AG04449 (cell line): ENCODE measurements around the gene UBTD1.

ENCODE experiments used
- CTCF ChIA-PET: fragments of 350-600 bp; formaldehyde crosslinking; extraction: SDS; loops from one replicate; lab custom pipeline; 2021; ENCODE audit warnings: antibody characterized with exemption; lab: Yijun Ruan, JAX
- POLR2A ChIA-PET: fragments of 400-600, 350-600 bp; formaldehyde crosslinking; extraction: SDS; loops from one replicate; lab custom pipeline; 2020; ENCODE audit warnings: antibody characterized with exemption, inconsistent platforms; lab: Yijun Ruan, JAX
- DNase-seq: peaks from one replicate; pipeline ENCODE4 v3.0.0-alpha.2; 2010; ENCODE audit warnings: low read depth, low spot score
- H3K4me3 ChIP-seq: 2 replicates; pipeline ENCODE4 v1.5.1; 2011; ENCODE audit warnings: low read depth, mild to moderate bottlenecking, control low read depth, low read length
- TF ChIP-seq, protein P1 (sequence below): IDR thresholded peaks from one replicate; pipeline ENCODE4 v1.5.1; 2011; ENCODE audit warnings: mild to moderate bottlenecking, moderate library complexity, low read length, control low read depth, inconsistent platforms; ENCODE audit not compliant: insufficient read depth; ENCODE audit errors: missing control alignments

UBTD1 gene

DNA sequence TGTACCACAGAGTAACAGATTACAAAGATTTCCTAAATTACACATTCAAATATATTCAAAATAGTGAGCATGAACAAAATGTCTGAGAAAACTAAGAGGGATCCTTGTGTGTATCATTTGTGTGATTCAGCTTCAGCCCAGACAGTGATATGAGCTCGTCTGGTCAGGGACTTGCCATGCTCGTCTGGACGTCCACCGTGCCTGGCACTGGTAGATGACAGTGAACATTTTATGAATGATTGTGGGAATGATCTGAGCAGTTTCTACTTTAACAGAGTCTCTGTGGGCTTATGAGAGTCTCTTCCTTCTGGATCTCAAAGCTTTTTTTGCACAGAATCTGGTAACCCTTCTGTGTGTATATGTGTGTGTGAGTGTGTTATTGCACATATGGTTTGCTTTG lies 39.7 kb downstream of the UBTD1 start:
- POLR2A ChIA-PET, result no interaction called here
- TF ChIP-seq, protein P1, sequence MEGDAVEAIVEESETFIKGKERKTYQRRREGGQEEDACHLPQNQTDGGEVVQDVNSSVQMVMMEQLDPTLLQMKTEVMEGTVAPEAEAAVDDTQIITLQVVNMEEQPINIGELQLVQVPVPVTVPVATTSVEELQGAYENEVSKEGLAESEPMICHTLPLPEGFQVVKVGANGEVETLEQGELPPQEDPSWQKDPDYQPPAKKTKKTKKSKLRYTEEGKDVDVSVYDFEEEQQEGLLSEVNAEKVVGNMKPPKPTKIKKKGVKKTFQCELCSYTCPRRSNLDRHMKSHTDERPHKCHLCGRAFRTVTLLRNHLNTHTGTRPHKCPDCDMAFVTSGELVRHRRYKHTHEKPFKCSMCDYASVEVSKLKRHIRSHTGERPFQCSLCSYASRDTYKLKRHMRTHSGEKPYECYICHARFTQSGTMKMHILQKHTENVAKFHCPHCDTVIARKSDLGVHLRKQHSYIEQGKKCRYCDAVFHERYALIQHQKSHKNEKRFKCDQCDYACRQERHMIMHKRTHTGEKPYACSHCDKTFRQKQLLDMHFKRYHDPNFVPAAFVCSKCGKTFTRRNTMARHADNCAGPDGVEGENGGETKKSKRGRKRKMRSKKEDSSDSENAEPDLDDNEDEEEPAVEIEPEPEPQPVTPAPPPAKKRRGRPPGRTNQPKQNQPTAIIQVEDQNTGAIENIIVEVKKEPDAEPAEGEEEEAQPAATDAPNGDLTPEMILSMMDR, result no peak
- no peak for DNase-seq
- H3K4me3 ChIP-seq, result no peak overlapping the region
- CTCF ChIA-PET, result interaction anchor here (0.8 to 10.9 kb wide), 7 partner anchors 8 to 198 kb away, joined by 3 to 150 read pairs (median 9); partner anchors contain the start of gene UBTD1

DNA sequence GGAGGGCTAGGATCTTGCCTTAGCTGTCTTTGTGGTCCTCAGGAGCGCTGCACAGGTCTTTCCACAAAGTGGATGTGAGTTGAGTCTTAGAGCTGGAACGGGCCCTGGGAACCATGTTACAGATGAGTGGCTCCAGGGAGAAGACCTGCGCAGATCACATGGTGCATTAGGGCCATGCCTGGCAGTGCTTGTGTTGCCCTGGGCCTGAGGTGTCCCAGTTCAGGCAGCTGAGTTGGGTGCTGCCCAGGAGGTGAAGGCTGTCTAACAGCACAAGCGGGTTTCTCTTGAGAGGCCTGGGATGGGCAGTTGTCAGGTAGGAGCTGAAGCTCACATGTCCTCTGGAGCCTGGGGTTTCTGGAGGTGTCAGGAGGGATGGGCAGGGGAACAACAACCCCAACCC lies 40.1 kb downstream of the UBTD1 start:
- no peak for DNase-seq
- ChIA-PET CTCF (interaction anchor here (0.6 to 10.9 kb wide), 7 partner anchors 8 to 197 kb away, joined by 3 to 150 read pairs (median 9); partner anchors contain the start of gene UBTD1), POLR2A (no interaction called here)
- TF ChIP-seq, protein P1, result no peak
- H3K4me3 ChIP-seq, result no peak overlapping the region

- peak; percentile 42 for DNase-seq
- ChIA-PET CTCF (interaction anchor here (0.6 to 10.9 kb wide), 12 partner anchors 9 to 132 kb away, joined by 3 to 150 read pairs (median 5); partner anchors contain the start of gene UBTD1), POLR2A (no interaction called here)
- no peak overlapping the region for H3K4me3 ChIP-seq
- TF ChIP-seq, protein P1, result peak; percentile 30
These were observed 40.9 kb downstream of the UBTD1 start for GRCh38 chr10:97539523-97540200.

- TF ChIP-seq, protein P1, result no peak
- no peak overlapping the region for H3K4me3 ChIP-seq
- no peak for DNase-seq
- POLR2A ChIA-PET, result no interaction called here
- CTCF ChIA-PET, result interaction anchor here (0.7 to 10.9 kb wide), 9 partner anchors 9 to 87 kb away, joined by 3 to 150 read pairs (median 5); partner anchors contain the start of gene UBTD1
These were observed 42.2 kb downstream of the UBTD1 start for GRCh38 chr10:97540669-97541500.

DNA sequence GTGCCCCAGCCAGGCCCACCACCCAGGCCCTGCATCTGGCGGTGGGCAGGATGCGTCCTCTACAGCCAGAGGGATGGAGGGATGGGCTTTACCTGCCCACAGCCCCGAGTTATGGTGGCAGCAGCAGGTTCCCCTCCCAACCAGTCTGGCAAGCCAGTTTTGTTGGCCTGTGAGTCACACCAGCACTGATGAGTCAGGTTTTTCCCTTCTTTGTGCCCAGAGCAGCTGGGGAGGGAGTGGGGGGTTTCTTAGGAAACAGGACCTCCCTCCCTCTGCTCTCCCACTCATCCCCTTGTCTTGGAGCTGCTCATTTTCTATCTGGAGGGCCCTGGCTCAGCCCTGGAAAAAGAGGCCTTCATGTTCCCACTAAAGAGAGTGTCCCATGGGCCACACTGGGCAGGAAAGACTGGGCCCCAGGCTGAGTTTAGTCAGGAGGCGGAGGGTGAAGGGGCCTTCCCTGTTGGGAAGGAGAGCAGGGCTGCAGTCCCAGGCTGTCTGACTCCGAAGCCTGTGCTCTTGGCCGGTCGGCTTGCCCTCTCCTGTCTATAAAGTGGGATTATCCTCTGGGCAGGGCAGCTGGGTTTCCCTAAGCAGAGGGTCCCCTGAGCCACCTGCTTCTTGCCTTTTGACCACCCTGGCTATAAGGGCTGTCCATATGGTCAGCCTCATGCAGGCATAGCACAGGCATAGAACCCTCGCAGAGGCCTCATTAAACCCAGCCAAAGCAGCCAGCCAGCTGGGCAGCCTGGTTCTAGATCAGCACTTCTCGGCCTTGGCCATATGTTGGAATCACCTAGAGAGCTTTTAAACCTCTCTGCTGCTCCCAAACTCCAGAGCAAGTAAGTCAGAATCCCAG lies 43.7 kb downstream of the UBTD1 start:
- POLR2A ChIA-PET, result interaction anchor here (0.7 to 1.9 kb wide), 6 partner anchors 9 to 145 kb away, joined by 3 to 15 read pairs (median 3); partner anchors contain the start of genes AVPI1 and UBTD1
- H3K4me3 ChIP-seq, result peak overlapping the region; percentile 25; the same call in 1 of the 2 replicates

More for the DNA sequence above, 43.7 kb downstream of the UBTD1 start:
- CTCF ChIA-PET, result interaction anchor here (0.7 to 10.9 kb wide), 5 partner anchors 8 to 43 kb away, joined by 3 to 150 read pairs (median 5); partner anchors contain the start of gene UBTD1
- TF ChIP-seq, protein P1, result no peak
- peak; percentile 46 for DNase-seq
